HG02852 (cell line): ENCODE data around the gene CTSH.

Source experiments
- ATAC-seq: cut with Tn5 transposase; IDR thresholded peaks from one replicate; pipeline ENCODE4 v1.9.1; 2021; ENCODE audit warnings: mild to moderate bottlenecking, moderate library complexity; ENCODE audit not compliant: unreplicated experiment

The CTSH gene

GRCh38 chr15:78978601-78979179 is 33.8 kb upstream of the CTSH start:
- ATAC-seq, result no peak

GRCh38 chr15:78977591-78978347 is 32.9 kb upstream of the CTSH start:
- ATAC-seq, result peak; percentile 47

GRCh38 chr15:78977091-78977571 is 32.3 kb upstream of the CTSH start:
- peak; percentile 61 for ATAC-seq

GRCh38 chr15:78976691-78977090 is 31.8 kb upstream of the CTSH start:
- ATAC-seq, result peak; percentile 15

- no peak for ATAC-seq
Observed at GRCh38 chr15:78974272-78974918, 29.5 kb upstream of the CTSH start.

- no peak for ATAC-seq
Observed at GRCh38 chr15:78969687-78970349, 25.0 kb upstream of the CTSH start.

GRCh38 chr15:78968539-78969271 is 23.9 kb upstream of the CTSH start:
- ATAC-seq, result no peak

- ATAC-seq, result no peak
Observed at GRCh38 chr15:78968114-78968513, 23.3 kb upstream of the CTSH start.

- no peak for ATAC-seq
Observed at GRCh38 chr15:78960308-78960707, 15.5 kb upstream of the CTSH start.

GRCh38 chr15:78959360-78959759 is 14.5 kb upstream of the CTSH start:
- no peak for ATAC-seq

GRCh38 chr15:78957416-78958093 is 12.7 kb upstream of the CTSH start:
- ATAC-seq, result no peak

GRCh38 chr15:78956937-78957336 is 12.1 kb upstream of the CTSH start:
- no peak for ATAC-seq

- ATAC-seq, result no peak
Observed at GRCh38 chr15:78955355-78955754, 10.5 kb upstream of the CTSH start.

GRCh38 chr15:78951841-78952238 is 7.0 kb upstream of the CTSH start:
- ATAC-seq, result no peak

GRCh38 chr15:78950902-78951840 is 6.3 kb upstream of the CTSH start:
- no peak for ATAC-seq

- no peak for ATAC-seq
Observed at GRCh38 chr15:78950343-78950742, 5.5 kb upstream of the CTSH start.

GRCh38 chr15:78949461-78949860 is 4.6 kb upstream of the CTSH start:
- ATAC-seq, result no peak

GRCh38 chr15:78947506-78947905 is 2.7 kb upstream of the CTSH start:
- ATAC-seq, result no peak

GRCh38 chr15:78946493-78946892 is 1.6 kb upstream of the CTSH start:
- ATAC-seq, result no peak
